Ishikawa (cell line): ENCODE data around the gene GRIN1.

Source experiments
- CEBPB ChIP-seq: IDR thresholded peaks from 2 replicates; pipeline ENCODE4 v1.6.1; 2012
- CREB1 ChIP-seq: IDR thresholded peaks from 2 replicates; pipeline ENCODE4 v1.6.1; 2012; ENCODE audit warnings: low read depth
- EGR1 ChIP-seq: IDR thresholded peaks from 2 replicates; pipeline ENCODE4 v1.6.1; 2012
- EP300 ChIP-seq: IDR thresholded peaks from 2 replicates; pipeline ENCODE4 v1.6.1; 2012; ENCODE audit warnings: borderline replicate concordance
- FOXM1 ChIP-seq: IDR thresholded peaks from 2 replicates; pipeline ENCODE4 v1.6.1; 2012; ENCODE audit warnings: low read depth, borderline replicate concordance
- NFIC ChIP-seq: IDR thresholded peaks from 2 replicates; pipeline ENCODE4 v1.6.1; 2012
- RAD21 ChIP-seq: IDR thresholded peaks from 2 replicates; pipeline ENCODE4 v1.6.1; 2012; ENCODE audit warnings: low read depth
- TAF1 ChIP-seq: IDR thresholded peaks from 2 replicates; pipeline ENCODE4 v1.6.1; 2012; ENCODE audit warnings: low read depth, mild to moderate bottlenecking
- TCF12 ChIP-seq: IDR thresholded peaks from 2 replicates; pipeline ENCODE4 v1.6.1; 2012; ENCODE audit warnings: low read depth
- TEAD4 ChIP-seq: IDR thresholded peaks from 2 replicates; pipeline ENCODE4 v1.6.1; 2012
- YY1 ChIP-seq: IDR thresholded peaks from 2 replicates; pipeline ENCODE4 v1.6.1; 2012; ENCODE audit warnings: low read depth
- ZBTB7A ChIP-seq: IDR thresholded peaks from 2 replicates; pipeline ENCODE4 v1.6.1; 2012; ENCODE audit warnings: low read depth
- TF ChIP-seq, protein P1 (sequence below): IDR thresholded peaks from 2 replicates; pipeline ENCODE4 v1.6.1; 2012
- TF ChIP-seq, protein P2 (sequence below): IDR thresholded peaks from 2 replicates; pipeline ENCODE4 v1.6.1; 2012; ENCODE audit warnings: low read depth, mild to moderate bottlenecking
- TF ChIP-seq, protein P3 (sequence below): IDR thresholded peaks from 2 replicates; pipeline ENCODE4 v1.6.1; 2012

Gene GRIN1

DNA sequence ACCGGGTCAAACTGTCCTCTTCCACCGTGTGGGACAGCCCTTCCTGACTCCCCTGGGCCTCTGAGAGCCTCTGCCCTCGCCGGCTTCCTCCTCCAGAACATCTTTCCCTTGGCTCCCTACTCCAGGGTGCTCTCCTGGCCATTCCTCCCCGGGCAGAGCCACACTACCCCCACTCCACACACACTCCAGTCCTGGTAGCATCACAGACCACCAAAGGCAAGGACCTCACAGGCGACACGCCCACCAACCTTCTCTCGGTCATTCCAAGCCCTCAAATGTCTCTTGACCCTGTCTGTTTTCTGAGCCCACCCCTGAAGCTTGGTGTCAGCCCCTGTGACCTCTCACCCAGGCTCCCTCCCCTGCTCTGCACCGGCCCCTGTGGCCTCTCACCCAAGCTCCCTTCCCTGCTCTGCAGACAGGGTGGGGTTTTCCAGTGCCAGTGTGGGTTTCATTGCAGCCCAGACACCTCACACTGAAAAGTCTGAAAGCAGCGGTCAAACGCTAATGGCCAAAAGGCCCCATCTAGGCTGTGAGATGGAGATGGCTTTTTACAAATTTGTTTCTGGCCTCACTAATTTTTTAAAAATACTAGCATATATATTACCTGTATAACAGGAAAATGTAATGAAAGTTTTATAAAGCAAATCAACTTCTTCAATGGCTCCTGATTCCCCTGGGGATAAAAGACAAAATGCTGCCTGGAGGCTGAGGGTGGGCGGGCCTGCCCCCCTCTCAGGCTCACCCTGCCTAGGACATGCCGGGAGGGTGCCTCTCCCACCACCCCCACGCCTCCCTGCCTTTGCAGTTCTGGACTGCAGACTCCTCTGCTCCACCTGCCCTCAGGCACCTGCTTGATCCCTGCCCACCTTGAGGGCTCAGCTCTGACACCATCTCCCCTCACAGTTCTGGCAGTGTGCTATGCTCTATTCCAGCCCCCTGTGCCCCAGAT, 20.4 kb downstream of the GRIN1 start:
- TF ChIP-seq, protein P1, sequence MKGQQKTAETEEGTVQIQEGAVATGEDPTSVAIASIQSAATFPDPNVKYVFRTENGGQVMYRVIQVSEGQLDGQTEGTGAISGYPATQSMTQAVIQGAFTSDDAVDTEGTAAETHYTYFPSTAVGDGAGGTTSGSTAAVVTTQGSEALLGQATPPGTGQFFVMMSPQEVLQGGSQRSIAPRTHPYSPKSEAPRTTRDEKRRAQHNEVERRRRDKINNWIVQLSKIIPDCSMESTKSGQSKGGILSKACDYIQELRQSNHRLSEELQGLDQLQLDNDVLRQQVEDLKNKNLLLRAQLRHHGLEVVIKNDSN: no peak
- no peak for TF ChIP-seq TAF1
- TF ChIP-seq, protein P2, sequence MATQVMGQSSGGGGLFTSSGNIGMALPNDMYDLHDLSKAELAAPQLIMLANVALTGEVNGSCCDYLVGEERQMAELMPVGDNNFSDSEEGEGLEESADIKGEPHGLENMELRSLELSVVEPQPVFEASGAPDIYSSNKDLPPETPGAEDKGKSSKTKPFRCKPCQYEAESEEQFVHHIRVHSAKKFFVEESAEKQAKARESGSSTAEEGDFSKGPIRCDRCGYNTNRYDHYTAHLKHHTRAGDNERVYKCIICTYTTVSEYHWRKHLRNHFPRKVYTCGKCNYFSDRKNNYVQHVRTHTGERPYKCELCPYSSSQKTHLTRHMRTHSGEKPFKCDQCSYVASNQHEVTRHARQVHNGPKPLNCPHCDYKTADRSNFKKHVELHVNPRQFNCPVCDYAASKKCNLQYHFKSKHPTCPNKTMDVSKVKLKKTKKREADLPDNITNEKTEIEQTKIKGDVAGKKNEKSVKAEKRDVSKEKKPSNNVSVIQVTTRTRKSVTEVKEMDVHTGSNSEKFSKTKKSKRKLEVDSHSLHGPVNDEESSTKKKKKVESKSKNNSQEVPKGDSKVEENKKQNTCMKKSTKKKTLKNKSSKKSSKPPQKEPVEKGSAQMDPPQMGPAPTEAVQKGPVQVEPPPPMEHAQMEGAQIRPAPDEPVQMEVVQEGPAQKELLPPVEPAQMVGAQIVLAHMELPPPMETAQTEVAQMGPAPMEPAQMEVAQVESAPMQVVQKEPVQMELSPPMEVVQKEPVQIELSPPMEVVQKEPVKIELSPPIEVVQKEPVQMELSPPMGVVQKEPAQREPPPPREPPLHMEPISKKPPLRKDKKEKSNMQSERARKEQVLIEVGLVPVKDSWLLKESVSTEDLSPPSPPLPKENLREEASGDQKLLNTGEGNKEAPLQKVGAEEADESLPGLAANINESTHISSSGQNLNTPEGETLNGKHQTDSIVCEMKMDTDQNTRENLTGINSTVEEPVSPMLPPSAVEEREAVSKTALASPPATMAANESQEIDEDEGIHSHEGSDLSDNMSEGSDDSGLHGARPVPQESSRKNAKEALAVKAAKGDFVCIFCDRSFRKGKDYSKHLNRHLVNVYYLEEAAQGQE: no peak

DNA sequence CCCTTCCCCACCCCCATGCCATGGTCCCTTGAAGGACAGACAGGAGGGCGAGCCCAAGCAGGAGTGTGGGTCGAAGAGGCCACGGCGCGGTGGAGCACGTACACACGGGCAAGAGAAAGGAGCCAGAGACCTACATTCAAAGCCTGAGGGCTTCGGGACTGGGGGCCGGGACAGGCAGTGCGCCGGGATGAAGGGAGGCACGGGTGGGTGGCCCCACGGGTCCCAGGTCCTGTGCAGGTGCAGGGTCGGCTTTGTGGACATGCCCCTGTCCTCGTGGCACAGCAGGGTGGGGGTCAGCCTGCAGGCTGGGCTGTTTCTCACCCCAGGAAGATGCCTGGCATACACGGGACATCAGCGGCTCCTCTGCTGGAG, 21.1 kb downstream of the GRIN1 start:
- TF ChIP-seq FOXM1 (no peak), NFIC (no peak), CEBPB (no peak), YY1 (no peak), TEAD4 (no peak), TAF1 (no peak), ZBTB7A (no peak), TCF12 (no peak), RAD21 (no peak), CREB1 (no peak), EGR1 (no peak), EP300 (no peak)
- TF ChIP-seq, protein P3, sequence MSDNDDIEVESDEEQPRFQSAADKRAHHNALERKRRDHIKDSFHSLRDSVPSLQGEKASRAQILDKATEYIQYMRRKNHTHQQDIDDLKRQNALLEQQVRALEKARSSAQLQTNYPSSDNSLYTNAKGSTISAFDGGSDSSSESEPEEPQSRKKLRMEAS: no peak
- TF ChIP-seq, protein P2: no peak
- TF ChIP-seq, protein P1: no peak

DNA sequence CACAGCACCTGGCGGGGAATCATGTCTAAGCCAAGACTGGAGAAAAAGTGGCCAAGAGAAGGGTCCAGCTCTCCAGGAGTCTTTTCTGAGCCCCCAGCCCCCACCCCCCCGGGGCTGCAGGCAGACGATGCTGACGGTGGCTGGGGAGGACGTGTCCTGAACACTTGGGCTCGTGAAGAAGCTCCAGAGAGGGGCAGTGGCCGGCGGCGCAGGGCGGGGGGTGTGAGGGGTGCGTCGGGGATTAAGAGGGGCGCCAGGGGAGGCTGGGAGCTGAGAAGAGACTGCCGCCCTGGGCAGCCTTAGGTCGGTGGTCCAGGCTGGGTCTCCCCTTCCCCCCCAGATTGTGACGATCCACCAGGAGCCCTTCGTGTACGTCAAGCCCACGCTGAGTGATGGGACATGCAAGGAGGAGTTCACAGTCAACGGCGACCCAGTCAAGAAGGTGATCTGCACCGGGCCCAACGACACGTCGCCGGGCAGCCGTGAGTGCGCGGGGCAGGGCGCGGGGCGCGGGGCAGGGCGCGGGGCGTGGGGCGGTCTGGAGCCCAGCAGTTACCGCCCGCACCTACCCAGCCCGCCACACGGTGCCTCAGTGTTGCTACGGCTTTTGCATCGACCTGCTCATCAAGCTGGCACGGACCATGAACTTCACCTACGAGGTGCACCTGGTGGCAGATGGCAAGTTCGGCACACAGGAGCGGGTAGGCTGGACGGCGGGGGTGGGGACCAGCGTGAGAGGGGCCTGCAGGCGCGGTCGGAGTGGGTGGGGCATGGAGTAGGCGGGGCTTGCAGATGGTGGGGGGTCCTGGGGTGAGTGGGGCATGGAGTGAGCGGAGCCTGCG, 22.0 kb downstream of the GRIN1 start:
- TF ChIP-seq RAD21 (no peak), TAF1 (no peak), NFIC (no peak), TCF12 (no peak), EP300 (no peak), FOXM1 (no peak), CREB1 (no peak), YY1 (no peak)
- TF ChIP-seq, protein P3: no peak
- TF ChIP-seq, protein P2: no peak
- TF ChIP-seq, protein P1: no peak
